ENCODE measurements around the gene TIPARP.

The TIPARP gene

DNA sequence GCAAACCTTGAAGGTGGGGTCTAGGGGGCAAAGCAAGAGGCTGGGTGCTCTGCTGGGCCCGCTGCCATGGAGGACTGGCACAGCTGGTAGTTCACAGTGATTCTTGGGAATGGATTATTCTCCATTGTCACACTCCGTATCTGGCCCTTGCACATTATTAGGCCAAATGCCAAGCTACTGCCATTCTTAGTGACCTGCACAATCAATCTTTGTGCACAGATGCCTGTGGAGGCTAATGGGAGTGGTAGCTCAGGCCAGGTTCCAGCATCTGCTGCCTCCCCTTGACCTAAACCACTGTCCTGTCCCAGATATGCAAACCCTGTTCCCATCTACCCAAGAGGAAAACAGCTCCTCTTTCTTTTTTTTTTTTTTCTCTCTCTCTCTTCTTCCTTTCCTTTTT is 67.5 kb downstream of the TIPARP start:
- Mint-ChIP-seq H3K4me1 (no peaks in the 10 kb centered on the region), H3K36me3 (peaks cover 5% of the 10 kb centered on the region), H3K27ac (no peak overlapping the region), H3K27me3 (no peaks in the 10 kb centered on the region), H3K9me3 (peaks cover 3% of the 10 kb centered on the region), H3K4me3 (no peak overlapping the region)
- ATAC-seq (ENCODE audit: low read depth): no peak
- DNase-seq (ENCODE audit: low spot score in 2 of 2): no peak

DNA sequence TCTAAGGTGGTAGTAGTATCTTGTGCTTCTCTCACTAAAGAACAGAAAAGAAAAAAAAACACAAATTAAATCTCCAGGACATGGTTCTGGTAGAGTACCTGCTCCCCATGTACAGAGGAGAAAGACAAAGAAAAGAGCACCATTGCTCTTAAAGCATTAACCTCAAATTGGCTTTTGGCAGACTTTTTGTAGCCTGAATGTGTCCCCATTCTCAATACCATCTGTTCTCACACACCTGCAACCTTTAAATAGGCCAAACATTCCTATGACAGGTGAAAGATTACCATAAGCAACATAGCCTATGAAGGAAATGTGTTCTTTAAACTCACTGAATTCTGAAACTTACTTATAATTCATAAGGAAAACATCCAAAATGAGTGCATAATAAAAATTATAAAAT is 68.0 kb downstream of the TIPARP start:
- Mint-ChIP-seq H3K4me1 (no peaks in the 10 kb centered on the region), H3K27ac (no peak overlapping the region), H3K9me3 (peaks cover 3% of the 10 kb centered on the region), H3K27me3 (no peaks in the 10 kb centered on the region), H3K4me3 (no peak overlapping the region), H3K36me3 (peaks cover 8% of the 10 kb centered on the region)
- ATAC-seq (ENCODE audit: low read depth) (no peak), DNase-seq (ENCODE audit: low spot score in 2 of 2) (no peak)

DNA sequence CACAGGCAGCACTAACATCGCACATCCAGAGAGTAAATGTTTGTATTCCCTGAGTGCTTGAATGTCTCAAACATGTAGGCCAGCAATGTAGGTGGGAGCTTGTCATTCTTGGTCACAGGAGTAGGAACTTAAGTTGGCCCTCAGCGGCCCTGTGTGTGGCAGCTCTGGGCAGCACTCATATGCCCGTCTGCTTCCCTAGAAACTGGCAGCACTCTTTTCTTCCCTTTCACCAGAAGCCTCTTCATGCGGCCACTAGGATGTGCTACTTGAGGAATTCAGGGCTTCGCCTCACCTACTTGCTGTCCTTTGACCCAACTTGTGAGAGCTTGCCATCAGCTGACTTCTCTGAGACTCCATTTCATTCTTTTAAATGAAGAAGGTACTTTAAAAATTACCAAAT is 69.5 kb downstream of the TIPARP start:
- H3K36me3 Mint-ChIP-seq: peaks cover 13% of the 10 kb centered on the region
- ATAC-seq (ENCODE audit: low read depth) (no peak), DNase-seq (ENCODE audit: low spot score in 2 of 2) (no peak)
- H3K27me3 Mint-ChIP-seq: no peaks in the 10 kb centered on the region
- no peak overlapping the region for H3K27ac Mint-ChIP-seq
- no peak overlapping the region for H3K4me3 Mint-ChIP-seq
- no peaks in the 10 kb centered on the region for H3K4me1 Mint-ChIP-seq
- peaks cover 5% of the 10 kb centered on the region for H3K9me3 Mint-ChIP-seq

DNA sequence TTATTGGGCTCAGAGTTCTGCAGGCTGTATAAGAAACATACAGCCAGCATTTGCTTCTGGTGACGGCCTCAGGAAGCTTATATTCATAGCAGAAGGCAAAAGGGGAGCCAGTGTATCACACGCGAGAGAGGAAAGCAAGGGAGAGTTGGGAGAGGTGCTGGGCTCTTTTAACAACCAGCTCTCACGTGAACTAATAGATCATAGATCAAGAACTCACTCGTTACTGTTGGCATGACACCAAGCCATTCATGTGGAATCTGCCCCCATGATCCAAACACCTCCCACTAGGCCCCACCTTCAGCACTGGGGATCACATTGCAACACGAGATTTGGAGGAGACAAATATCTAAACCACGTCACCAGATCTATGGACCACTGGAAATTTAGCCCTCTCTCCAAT is 70.2 kb downstream of the TIPARP start:
- H3K4me1 Mint-ChIP-seq: no peaks in the 10 kb centered on the region

DNA sequence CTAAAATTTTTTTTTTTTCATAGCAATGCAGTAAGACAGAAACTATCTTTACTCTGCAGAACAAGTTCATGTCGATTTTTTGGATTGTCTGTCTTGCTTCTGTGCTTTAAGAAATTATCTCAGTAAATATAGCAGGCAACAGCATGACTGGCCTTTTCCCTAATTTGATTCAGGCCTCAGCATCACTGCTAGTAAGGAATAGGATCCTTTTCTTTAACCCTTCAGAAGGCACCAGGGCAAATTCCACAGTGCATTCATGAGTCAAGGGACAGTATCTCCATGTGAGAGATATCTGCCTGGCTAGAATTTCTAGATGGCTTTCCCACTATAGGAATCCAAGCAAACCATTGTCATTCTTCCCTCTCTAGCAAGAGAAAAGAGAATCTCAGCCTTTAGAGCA is 71.4 kb downstream of the TIPARP start:
- peaks cover 5% of the 10 kb centered on the region for H3K9me3 Mint-ChIP-seq
- no peak overlapping the region for H3K27ac Mint-ChIP-seq
- H3K4me3 Mint-ChIP-seq: no peak overlapping the region
- peaks cover 2% of the 10 kb centered on the region for H3K27me3 Mint-ChIP-seq
- peaks cover 15% of the 10 kb centered on the region for H3K36me3 Mint-ChIP-seq
- no peaks in the 10 kb centered on the region for H3K4me1 Mint-ChIP-seq
- DNase-seq (ENCODE audit: low spot score in 2 of 2) (no peak), ATAC-seq (ENCODE audit: low read depth) (no peak)

More for the DNA sequence above, 70.2 kb downstream of the TIPARP start:
- Mint-ChIP-seq H3K9me3 (peaks cover 5% of the 10 kb centered on the region), H3K27ac (no peak overlapping the region), H3K36me3 (peaks cover 13% of the 10 kb centered on the region), H3K27me3 (no peaks in the 10 kb centered on the region), H3K4me3 (no peak overlapping the region)
- ATAC-seq (ENCODE audit: low read depth) (no peak), DNase-seq (ENCODE audit: low spot score in 2 of 2) (no peak)

DNA sequence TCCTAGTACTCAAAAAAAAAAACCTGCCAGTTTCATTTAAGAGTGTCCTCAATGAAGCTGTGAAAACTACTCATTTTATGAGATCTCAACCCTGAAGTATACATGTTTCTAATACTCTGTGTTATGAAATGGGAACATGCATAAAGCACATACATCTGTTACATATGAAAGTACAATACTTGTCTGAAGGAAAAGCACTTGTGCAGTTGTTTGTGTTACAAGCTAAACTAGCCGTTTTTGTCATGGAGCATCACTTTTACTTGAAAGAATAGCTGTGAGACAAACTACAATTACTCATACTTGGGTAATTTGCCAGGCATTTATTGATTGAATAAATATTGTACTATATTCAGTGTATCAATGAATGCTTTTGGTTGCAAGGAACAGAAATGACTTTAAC is 72.7 kb downstream of the TIPARP start:
- no peak for ATAC-seq (ENCODE audit: low read depth)
- peaks cover 15% of the 10 kb centered on the region for H3K36me3 Mint-ChIP-seq
- H3K27ac Mint-ChIP-seq: no peak overlapping the region
- H3K4me3 Mint-ChIP-seq: no peak overlapping the region
- peaks cover 2% of the 10 kb centered on the region for H3K27me3 Mint-ChIP-seq
- DNase-seq (ENCODE audit: low spot score in 2 of 2): no peak
- H3K4me1 Mint-ChIP-seq: no peaks in the 10 kb centered on the region
- H3K9me3 Mint-ChIP-seq: peaks cover 5% of the 10 kb centered on the region

DNA sequence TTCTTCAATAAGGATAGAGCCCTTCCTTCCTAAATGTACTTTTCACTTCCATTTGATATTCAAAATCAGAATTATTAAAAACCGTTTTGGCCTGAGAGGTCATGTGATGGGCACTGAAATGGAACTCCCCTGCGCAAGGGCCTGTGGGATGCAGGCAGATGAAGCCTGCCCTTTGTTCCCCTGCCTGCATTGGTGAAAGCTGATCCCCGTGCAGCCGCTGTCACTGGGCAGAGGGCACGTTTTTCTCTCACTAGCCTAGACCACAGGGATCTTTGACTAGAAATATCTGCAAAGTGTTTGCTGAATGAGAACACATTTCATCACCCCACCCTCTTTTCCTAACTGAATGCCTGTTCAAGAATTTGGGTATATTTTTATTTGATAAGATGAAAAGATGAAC is 74.9 kb downstream of the TIPARP start:
- H3K4me3 Mint-ChIP-seq: no peak overlapping the region

DNA sequence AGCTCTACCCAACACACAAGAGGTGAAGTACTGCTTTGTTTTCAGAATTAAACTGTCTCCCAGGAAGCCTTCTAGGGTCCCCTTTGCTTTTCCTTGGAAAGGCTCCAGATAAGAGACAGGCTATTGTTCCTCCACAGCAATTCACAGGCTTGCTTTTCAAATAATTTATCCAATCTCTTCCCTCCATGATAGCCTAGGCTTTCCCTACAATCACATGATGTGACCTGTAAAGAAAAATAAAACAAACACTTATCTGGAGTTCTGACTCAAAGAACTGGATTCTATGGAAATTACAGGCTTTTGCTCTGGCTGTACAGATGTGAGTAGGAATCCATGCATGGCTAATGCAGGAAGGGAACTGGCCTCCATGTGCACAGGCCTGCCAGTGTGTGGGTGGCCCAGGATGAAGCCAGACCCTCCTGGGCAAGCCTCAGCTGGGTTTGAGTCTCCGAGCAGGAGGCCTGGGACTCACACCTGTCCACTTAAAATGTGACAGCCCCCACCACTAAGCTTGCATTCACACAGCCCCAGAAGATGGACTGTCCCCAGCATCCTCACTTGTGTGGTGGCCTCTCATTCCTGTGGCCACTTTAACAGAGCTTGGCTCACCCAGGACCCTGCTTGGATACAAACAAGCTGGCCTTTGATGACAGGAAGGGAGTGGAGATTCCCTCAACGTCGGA is 75.9 kb downstream of the TIPARP start:
- no peak for DNase-seq (ENCODE audit: low spot score in 2 of 2)
- Mint-ChIP-seq H3K9me3 (peaks cover 5% of the 10 kb centered on the region), H3K4me1 (no peaks in the 10 kb centered on the region), H3K27me3 (peaks cover 2% of the 10 kb centered on the region), H3K36me3 (peaks cover 15% of the 10 kb centered on the region), H3K27ac (no peak overlapping the region), H3K4me3 (no peak overlapping the region)
- ATAC-seq (ENCODE audit: low read depth): no peak

More for the DNA sequence above, 74.9 kb downstream of the TIPARP start:
- H3K36me3 Mint-ChIP-seq: peaks cover 15% of the 10 kb centered on the region
- no peaks in the 10 kb centered on the region for H3K4me1 Mint-ChIP-seq
- H3K27ac Mint-ChIP-seq: no peak overlapping the region
- H3K27me3 Mint-ChIP-seq: peaks cover 2% of the 10 kb centered on the region
- H3K9me3 Mint-ChIP-seq: peaks cover 5% of the 10 kb centered on the region
- no peak for ATAC-seq (ENCODE audit: low read depth)
- no peak for DNase-seq (ENCODE audit: low spot score in 2 of 2)

DNA sequence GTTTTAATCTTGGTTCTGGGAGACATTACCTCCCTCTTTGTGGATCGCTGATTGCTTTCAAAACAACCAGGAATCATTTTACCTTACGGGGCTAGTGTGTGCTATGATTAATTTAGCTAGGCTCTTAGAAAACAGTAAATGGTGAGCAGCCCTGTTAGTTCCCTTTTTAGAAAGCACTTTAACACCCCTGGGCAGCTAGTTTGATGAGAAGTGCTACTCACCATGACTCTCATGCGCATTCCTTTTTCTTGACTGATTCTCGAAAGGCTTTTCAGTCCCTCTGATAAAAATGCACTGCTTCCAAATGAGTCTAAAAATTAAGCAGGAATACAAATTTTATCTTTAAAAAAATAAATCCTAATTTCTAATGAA is 76.5 kb downstream of the TIPARP start:
- peaks cover 15% of the 10 kb centered on the region for H3K36me3 Mint-ChIP-seq
- no peak overlapping the region for H3K27ac Mint-ChIP-seq
- no peaks in the 10 kb centered on the region for H3K4me1 Mint-ChIP-seq
- no peak overlapping the region for H3K4me3 Mint-ChIP-seq
- no peak for DNase-seq (ENCODE audit: low spot score in 2 of 2)
- H3K9me3 Mint-ChIP-seq: peaks cover 5% of the 10 kb centered on the region
- ATAC-seq (ENCODE audit: low read depth): no peak
- H3K27me3 Mint-ChIP-seq: peaks cover 2% of the 10 kb centered on the region

DNA sequence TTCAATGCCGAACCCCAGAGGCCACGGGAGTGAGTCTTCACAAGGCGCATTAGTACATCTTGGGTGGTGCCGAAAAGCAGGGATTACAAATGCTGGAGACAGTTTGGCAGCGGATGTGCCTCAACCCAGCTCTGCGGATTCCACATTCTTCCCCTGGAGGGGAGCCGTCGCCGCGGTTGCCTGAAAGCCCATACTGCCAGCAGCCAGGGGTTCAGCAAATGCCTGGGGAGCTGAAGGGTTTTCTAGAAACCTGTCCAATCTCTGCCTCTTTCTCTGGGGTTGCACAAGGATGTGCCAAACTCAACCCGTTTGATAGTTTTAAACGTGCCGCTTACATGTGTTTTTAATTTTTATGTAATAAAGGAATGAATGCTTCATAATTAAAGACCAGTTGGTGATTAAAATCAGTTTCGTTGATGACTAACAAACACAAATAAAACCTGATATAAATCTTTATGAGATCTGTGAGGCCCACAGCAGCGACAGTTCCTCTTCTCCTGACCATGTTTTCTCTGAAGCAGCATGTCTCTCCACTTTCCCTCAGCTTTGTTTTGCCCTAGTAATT is 77.2 kb downstream of the TIPARP start:
- Mint-ChIP-seq H3K4me1 (no peaks in the 10 kb centered on the region), H3K9me3 (peaks cover 5% of the 10 kb centered on the region), H3K27ac (no peak overlapping the region), H3K27me3 (peaks cover 2% of the 10 kb centered on the region), H3K4me3 (no peak overlapping the region), H3K36me3 (peaks cover 14% of the 10 kb centered on the region)
- DNase-seq (ENCODE audit: low spot score in 2 of 2) (no peak), ATAC-seq (ENCODE audit: low read depth) (no peak)
